ENCODE data around the gene SOAT1. TPM values are rescaled to one million over a fixed set of nuclear protein-coding genes. Genes with fewer than 3 reads are reported as not detected.

The SOAT1 gene
- total and polyA plus RNA-seq, 2 donors (not counting 1 experiment from before 2014, with no cell fraction given): 3.1 to 25.1 TPM

GRCh38 chr1:179313004-179313403 is 19.4 kb downstream of the SOAT1 start:
- Histone ChIP-seq H3K27me3 (replicated peaks in 1 of 4; ENCODE audit: control extremely low read depth in 1 of 4, control insufficient read depth in 3 of 4, insufficient read depth in 4 of 4, low read length in 3 of 4) (no peaks in the 10 kb centered on the region), H3K9me3 (ENCODE audit: control extremely low read depth in 1 of 3, control insufficient read depth in 2 of 3, insufficient read depth in 1 of 3, low read length in 2 of 3) (no peaks in the 10 kb centered on the region), H3K79me2 (ENCODE audit: control insufficient read depth, insufficient read depth, low read length) (peaks cover 23% of the 10 kb centered on the region), H3K36me3 (replicated peaks in 1 of 2; ENCODE audit: control extremely low read depth in 1 of 2, control insufficient read depth in 1 of 2, extremely low read depth in 1 of 2, insufficient read depth in 2 of 2, low read length in 1 of 2) (peaks cover 2 to 14% of the 10 kb centered on the region in 2 experiments), H3K27ac (ENCODE audit: low read length in 2 of 2) (no peak overlapping the region), H4K20me1 (ENCODE audit: control insufficient read depth, insufficient read depth, low read length, poor library complexity, severe bottlenecking) (no peaks in the 10 kb centered on the region), H3K4me1 (ENCODE audit: control insufficient read depth in 2 of 2, insufficient read depth in 2 of 2, low read length in 2 of 2) (no peaks in the 10 kb centered on the region), H3K4me3 (ENCODE audit: control extremely low read depth in 1 of 5, extremely low read depth in 1 of 5, insufficient read depth in 1 of 5, low read depth in 2 of 5, low read length in 4 of 5) (no peak overlapping the region), H3K9ac (ENCODE audit: low read length) (no peak overlapping the region), H2AFZ (ENCODE audit: insufficient read depth, low read depth, low read length, poor library complexity, severe bottlenecking) (no peak overlapping the region), H3K4me2 (replicated peaks; ENCODE audit: low read depth, low read length, poor library complexity, severe bottlenecking) (no peak overlapping the region)
- 93% methylated on average over 3 of the region's 6 CpGs for WGBS (ENCODE audit: insufficient coverage)
- H3K27ac Mint-ChIP-seq: no peak overlapping the region
- DNase-seq (no peak), ATAC-seq (ENCODE audit: low read depth) (no peak)
- no peaks in the 10 kb centered on the region for H3K27me3 Mint-ChIP-seq
- H3K4me3 Mint-ChIP-seq: no peak overlapping the region
- POLR2A ChIA-PET: no interaction called here
- peaks cover 1% of the 10 kb centered on the region for H3K4me1 Mint-ChIP-seq
- CTCF ChIA-PET: no interaction called here
- TF ChIP-seq EZH2 (IDR thresholded peaks at IDR 0.05; ENCODE audit: borderline replicate concordance, insufficient read depth, low read depth, low read length, poor library complexity, severe bottlenecking) (no peak), CTCF (IDR thresholded peaks at IDR 0.05) (no peak)
- H3K9me3 Mint-ChIP-seq (ENCODE audit: insufficient read depth): no peaks in the 10 kb centered on the region
- intact Hi-C loops (cut with micrococcal nuclease): no loop called here

GRCh38 chr1:179314928-179315327 is 21.3 kb downstream of the SOAT1 start:
- no peak for ATAC-seq (ENCODE audit: low read depth)
- WGBS (ENCODE audit: insufficient coverage): 100% methylated on average over 1 of the region's 3 CpGs
- DNase-seq: no peak
- ChIA-PET POLR2A (no interaction called here), CTCF (no interaction called here)
- H3K9me3 Mint-ChIP-seq (ENCODE audit: insufficient read depth): no peaks in the 10 kb centered on the region
- intact Hi-C loops (cut with micrococcal nuclease): no loop called here
- Histone ChIP-seq H4K20me1 (ENCODE audit: control insufficient read depth, insufficient read depth, low read length, poor library complexity, severe bottlenecking) (no peaks in the 10 kb centered on the region), H3K9me3 (ENCODE audit: control extremely low read depth in 1 of 3, control insufficient read depth in 2 of 3, insufficient read depth in 1 of 3, low read length in 2 of 3) (no peaks in the 10 kb centered on the region), H3K27me3 (replicated peaks in 1 of 4; ENCODE audit: control extremely low read depth in 1 of 4, control insufficient read depth in 3 of 4, insufficient read depth in 4 of 4, low read length in 3 of 4) (no peaks in the 10 kb centered on the region), H3K4me1 (ENCODE audit: control insufficient read depth in 2 of 2, insufficient read depth in 2 of 2, low read length in 2 of 2) (no peaks in the 10 kb centered on the region), H3K9ac (ENCODE audit: low read length) (no peak overlapping the region), H3K36me3 (replicated peaks in 1 of 2; ENCODE audit: control extremely low read depth in 1 of 2, control insufficient read depth in 1 of 2, extremely low read depth in 1 of 2, insufficient read depth in 2 of 2, low read length in 1 of 2) (peaks cover 2 to 11% of the 10 kb centered on the region in 2 experiments), H3K4me3 (ENCODE audit: control extremely low read depth in 1 of 5, extremely low read depth in 1 of 5, insufficient read depth in 1 of 5, low read depth in 2 of 5, low read length in 4 of 5) (no peak overlapping the region), H2AFZ (ENCODE audit: insufficient read depth, low read depth, low read length, poor library complexity, severe bottlenecking) (no peak overlapping the region), H3K79me2 (ENCODE audit: control insufficient read depth, insufficient read depth, low read length) (peaks cover 32% of the 10 kb centered on the region), H3K27ac (ENCODE audit: low read length in 2 of 2) (no peak overlapping the region), H3K4me2 (replicated peaks; ENCODE audit: low read depth, low read length, poor library complexity, severe bottlenecking) (no peak overlapping the region)
- H3K27me3 Mint-ChIP-seq: no peaks in the 10 kb centered on the region
- TF ChIP-seq EZH2 (IDR thresholded peaks at IDR 0.05; ENCODE audit: borderline replicate concordance, insufficient read depth, low read depth, low read length, poor library complexity, severe bottlenecking): no peak
- no peak for TF ChIP-seq CTCF (IDR thresholded peaks at IDR 0.05)
- no peak overlapping the region for H3K27ac Mint-ChIP-seq
- no peak overlapping the region for H3K4me3 Mint-ChIP-seq
- H3K4me1 Mint-ChIP-seq: peaks cover 7% of the 10 kb centered on the region

Measured in B cell (primary cell).